WTC11 (cell line): Measurements from ENCODE around the gene RPS6KA2.

ENCODE experiments used
- NR1H2 ChIP-seq: sonication (generic); formaldehyde crosslinking; IDR thresholded peaks from 2 replicates; pipeline ENCODE4 v1.9.0; 2021; ENCODE audit warnings: mild to moderate bottlenecking, moderate library complexity, missing genetic modification reagents
- TF ChIP-seq, protein P1 (sequence below): fragments of 200-600 bp; IDR thresholded peaks from 2 replicates; pipeline ENCODE4 v1.8.0; 2022; ENCODE audit warnings: antibody characterized with exemption

GRCh38 chr6:166619912-166620311 lies 7.1 kb downstream of the RPS6KA2 start:
- TF ChIP-seq NR1H2 (CRISPR knock-in tag), result no peak
- TF ChIP-seq, protein P1, sequence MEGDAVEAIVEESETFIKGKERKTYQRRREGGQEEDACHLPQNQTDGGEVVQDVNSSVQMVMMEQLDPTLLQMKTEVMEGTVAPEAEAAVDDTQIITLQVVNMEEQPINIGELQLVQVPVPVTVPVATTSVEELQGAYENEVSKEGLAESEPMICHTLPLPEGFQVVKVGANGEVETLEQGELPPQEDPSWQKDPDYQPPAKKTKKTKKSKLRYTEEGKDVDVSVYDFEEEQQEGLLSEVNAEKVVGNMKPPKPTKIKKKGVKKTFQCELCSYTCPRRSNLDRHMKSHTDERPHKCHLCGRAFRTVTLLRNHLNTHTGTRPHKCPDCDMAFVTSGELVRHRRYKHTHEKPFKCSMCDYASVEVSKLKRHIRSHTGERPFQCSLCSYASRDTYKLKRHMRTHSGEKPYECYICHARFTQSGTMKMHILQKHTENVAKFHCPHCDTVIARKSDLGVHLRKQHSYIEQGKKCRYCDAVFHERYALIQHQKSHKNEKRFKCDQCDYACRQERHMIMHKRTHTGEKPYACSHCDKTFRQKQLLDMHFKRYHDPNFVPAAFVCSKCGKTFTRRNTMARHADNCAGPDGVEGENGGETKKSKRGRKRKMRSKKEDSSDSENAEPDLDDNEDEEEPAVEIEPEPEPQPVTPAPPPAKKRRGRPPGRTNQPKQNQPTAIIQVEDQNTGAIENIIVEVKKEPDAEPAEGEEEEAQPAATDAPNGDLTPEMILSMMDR, result no peak
